ENCODE measurements around the gene RABGAP1L.
"Not testable (repeated sequence)": the region's sequence is repeated elsewhere in the genome, so short reads cannot be mapped to it uniquely, and the experiment has no call there.

RABGAP1L gene

GRCh38 chr1:174701565-174701964 is 542.2 kb downstream of the RABGAP1L start:
- no peak for TF ChIP-seq CTCF (IDR thresholded peaks at IDR 0.05; ENCODE audit: insufficient read depth, missing control alignments)
- DNase-seq (ENCODE audit: insufficient read length, low spot score) (no peak), FAIRE-seq (no peak)

- no peak for FAIRE-seq
- no peak for TF ChIP-seq CTCF (IDR thresholded peaks at IDR 0.05; ENCODE audit: insufficient read depth, missing control alignments)
- no peak for DNase-seq (ENCODE audit: insufficient read length, low spot score)
Measured at GRCh38 chr1:174702011-174702410, 542.7 kb downstream of the RABGAP1L start.

GRCh38 chr1:174703309-174703708 is 544.0 kb downstream of the RABGAP1L start:
- TF ChIP-seq CTCF (IDR thresholded peaks at IDR 0.05; ENCODE audit: insufficient read depth, missing control alignments), result no peak
- FAIRE-seq, result no peak
- no peak for DNase-seq (ENCODE audit: insufficient read length, low spot score)

GRCh38 chr1:174704300-174704699 is 545.0 kb downstream of the RABGAP1L start:
- no peak for DNase-seq (ENCODE audit: insufficient read length, low spot score)
- no peak for FAIRE-seq
- no peak for TF ChIP-seq CTCF (IDR thresholded peaks at IDR 0.05; ENCODE audit: insufficient read depth, missing control alignments)

- no peak for TF ChIP-seq CTCF (IDR thresholded peaks at IDR 0.05; ENCODE audit: insufficient read depth, missing control alignments)
- no peak for FAIRE-seq
- no peak for DNase-seq (ENCODE audit: insufficient read length, low spot score)
Measured at GRCh38 chr1:174710868-174711845, 551.8 kb downstream of the RABGAP1L start.

GRCh38 chr1:174711848-174712247 is 552.5 kb downstream of the RABGAP1L start:
- DNase-seq (ENCODE audit: insufficient read length, low spot score); FAIRE-seq: not testable (repeated sequence)

GRCh38 chr1:174712541-174712940 is 553.2 kb downstream of the RABGAP1L start:
- FAIRE-seq (no peak), DNase-seq (ENCODE audit: insufficient read length, low spot score) (no peak)
- no peak for TF ChIP-seq CTCF (IDR thresholded peaks at IDR 0.05; ENCODE audit: insufficient read depth, missing control alignments)
